ENCODE data around the gene QKI. TPM values are rescaled to one million over a fixed set of nuclear protein-coding genes. Genes with fewer than 3 reads are reported as not detected.

The QKI gene
- 100 to 1,000 TPM; 148 to 174 (median 166) TPM for total RNA-seq
- total RNA-seq (2013) = 165 TPM

GRCh38 chr6:163414117-163414945 lies at the start of gene QKI:
Gene QKI (plus strand): TSS chr6:163414718. CDS start chr6:163415194, 476 bp downstream.
- Histone ChIP-seq H3K27ac (ENCODE audit: low read length) (peak within 1 kb of the TSS; percentile 96), H3K9me3 (ENCODE audit: control insufficient read depth, insufficient read depth, low read length) (no peaks in the 10 kb centered on the region), H3K36me3 (ENCODE audit: control insufficient read depth, insufficient read depth, low read length) (no peaks in the 10 kb centered on the region), H3K4me1 (ENCODE audit: control insufficient read depth, insufficient read depth, low read length) (peaks cover 2% of the 10 kb centered on the region), H3K27me3 (ENCODE audit: control insufficient read depth, insufficient read depth, low read length) (no peaks in the 10 kb centered on the region), H3K4me3 (ENCODE audit: low read length) (peak within 1 kb of the TSS; percentile 91)
- Mint-ChIP-seq H3K9me3 (no peaks in the 10 kb centered on the region), H3K4me3 (peak within 1 kb of the TSS; percentile 90), H3K36me3 (no peaks in the 10 kb centered on the region), H3K4me1 (peaks cover 42% of the 10 kb centered on the region in 2 donors), H3K27me3 (ENCODE audit: low read depth in 2 of 2) (peaks cover 6 to 8% of the 10 kb centered on the region in 2 donors), H3K27ac (peak within 1 kb of the TSS; percentile 93 to 94)
- peak; percentile 74 to 91 for DNase-seq
- peak; percentile 47 to 75 (median 59) for ATAC-seq
- no peak for TF ChIP-seq CTCF (IDR thresholded peaks at IDR 0.05)
- intact Hi-C loops (cut with micrococcal nuclease) = loop anchor here (10.0 kb wide), 1 partner anchor 690 kb away; the partner anchor contains the start of genes PACRG and PRKN
- under 1% methylated on average over 127 of the region's 127 CpGs for WGBS (ENCODE audit: insufficient coverage)

- H3K27ac Mint-ChIP-seq = no peak overlapping the region
- H3K9me3 ChIP-seq (ENCODE audit: control insufficient read depth, insufficient read depth, low read length) = no peaks in the 10 kb centered on the region
- no peaks in the 10 kb centered on the region for H3K36me3 Mint-ChIP-seq
- ATAC-seq (no peak), DNase-seq (no peak)
- no peaks in the 10 kb centered on the region for H3K27me3 ChIP-seq (ENCODE audit: control insufficient read depth, insufficient read depth, low read length)
- no peak overlapping the region for H3K27ac ChIP-seq (ENCODE audit: low read length)
- no peak overlapping the region for H3K4me3 ChIP-seq (ENCODE audit: low read length)
- no peaks in the 10 kb centered on the region for H3K36me3 ChIP-seq (ENCODE audit: control insufficient read depth, insufficient read depth, low read length)
- H3K4me3 Mint-ChIP-seq = no peak overlapping the region
- H3K4me1 ChIP-seq (ENCODE audit: control insufficient read depth, insufficient read depth, low read length) = no peaks in the 10 kb centered on the region
- no peak for TF ChIP-seq CTCF (IDR thresholded peaks at IDR 0.05)
- 97% methylated on average over 5 of the region's 5 CpGs for WGBS (ENCODE audit: insufficient coverage)
- intact Hi-C loops (cut with micrococcal nuclease) = no loop called here
- H3K4me1 Mint-ChIP-seq = peaks cover 8% of the 10 kb centered on the region in 2 donors
- H3K27me3 Mint-ChIP-seq (ENCODE audit: low read depth in 2 of 2) = peaks cover 22 to 30% of the 10 kb centered on the region in 2 donors
- H3K9me3 Mint-ChIP-seq = no peaks in the 10 kb centered on the region
Observed at GRCh38 chr6:163366288-163366687, 48.2 kb upstream of the QKI start.

GRCh38 chr6:163367497-163368183 lies 46.9 kb upstream of the QKI start:
- no peaks in the 10 kb centered on the region for H3K4me1 ChIP-seq (ENCODE audit: control insufficient read depth, insufficient read depth, low read length)
- Mint-ChIP-seq H3K27ac (no peak overlapping the region), H3K36me3 (no peaks in the 10 kb centered on the region), H3K27me3 (ENCODE audit: low read depth in 2 of 2) (peaks cover 22 to 31% of the 10 kb centered on the region in 2 donors), H3K9me3 (no peaks in the 10 kb centered on the region), H3K4me1 (peaks cover 8% of the 10 kb centered on the region in 2 donors), H3K4me3 (no peak overlapping the region)
- intact Hi-C loops (cut with micrococcal nuclease) = no loop called here
- H3K27ac ChIP-seq (ENCODE audit: low read length) = no peak overlapping the region
- no peaks in the 10 kb centered on the region for H3K36me3 ChIP-seq (ENCODE audit: control insufficient read depth, insufficient read depth, low read length)
- no peak overlapping the region for H3K4me3 ChIP-seq (ENCODE audit: low read length)
- ATAC-seq (no peak), DNase-seq (no peak)
- H3K27me3 ChIP-seq (ENCODE audit: control insufficient read depth, insufficient read depth, low read length) = no peaks in the 10 kb centered on the region
- TF ChIP-seq CTCF (IDR thresholded peaks at IDR 0.05) = no peak
- WGBS (ENCODE audit: insufficient coverage) = 87% methylated on average over 5 of the region's 6 CpGs
- H3K9me3 ChIP-seq (ENCODE audit: control insufficient read depth, insufficient read depth, low read length) = no peaks in the 10 kb centered on the region

Data from natural killer cell (primary cell).